IMR-90 (cell line): ENCODE results near the gene NLGN1. TPM values are rescaled to one million over a fixed set of nuclear protein-coding genes. Genes with fewer than 3 reads are reported as not detected.

ENCODE experiments used
- ATAC-seq: fragments of 200-7000 bp; cut with Tn5 transposase; 2 replicates; pipeline ENCODE4 v1.9.1; 2020; ENCODE audit warnings: low read depth, mild to moderate bottlenecking, moderate library complexity
- BruUV-seq: library from RNA; stranded (reverse); fragments of 400-500 nt; replicated peaks from 2 replicates; lab custom pipeline; 2021; lab: Mats Ljungman, UMichigan
- CTCF ChIA-PET: fragments of 300-600 bp; formaldehyde crosslinking; extraction: SDS; loops from one replicate; lab custom pipeline; 2021; ENCODE audit warnings: antibody characterized with exemption; lab: Yijun Ruan, JAX
- POLR2A ChIA-PET: fragments of 300-600 bp; sonication (Branson Sonifier 250); formaldehyde crosslinking; loops from one replicate; lab custom pipeline; 2022; ENCODE audit warnings: antibody characterized with exemption; ENCODE audit not compliant: unreplicated experiment; lab: Charles Lee
- DNase-seq: peaks from one replicate; pipeline ENCODE4 v3.0.0; 2013
- H2AFZ ChIP-seq: replicated peaks from 2 replicates; pipeline ENCODE3; 2013; ENCODE audit warnings: low read length, mild to moderate bottlenecking; ENCODE audit not compliant: poor library complexity
- H2AK5ac ChIP-seq: 2 replicates; pipeline ENCODE4 v1.6.1; 2013; ENCODE audit warnings: low read depth, low read length, inconsistent platforms
- H2AK9ac ChIP-seq: replicated peaks from 2 replicates; pipeline ENCODE3; 2013; ENCODE audit warnings: mild to moderate bottlenecking, low read depth, low read length, moderate library complexity; ENCODE audit not compliant: poor library complexity
- H2BK120ac ChIP-seq: 2 replicates; pipeline ENCODE4 v1.6.1; 2013; ENCODE audit warnings: low read depth, low read length, inconsistent platforms
- H2BK15ac ChIP-seq: 3 replicates; pipeline ENCODE4 v1.6.1; 2013; ENCODE audit warnings: low read depth, low read length, inconsistent platforms
- H2BK20ac ChIP-seq: 2 replicates; pipeline ENCODE4 v1.6.1; 2013; ENCODE audit warnings: low read depth, mild to moderate bottlenecking, inconsistent platforms, low read length, moderate library complexity
- H2BK5ac ChIP-seq: 2 replicates; pipeline ENCODE4 v1.6.1; 2013; ENCODE audit warnings: mild to moderate bottlenecking, low read depth, low read length, inconsistent platforms; ENCODE audit not compliant: poor library complexity, severe bottlenecking
- H3K14ac ChIP-seq: replicated peaks from 2 replicates; pipeline ENCODE4 v1.6.1; 2013; ENCODE audit warnings: low read depth, low read length, inconsistent platforms
- H3K18ac ChIP-seq: 2 replicates; pipeline ENCODE4 v1.6.1; 2013; ENCODE audit warnings: low read depth, low read length, control low read depth
- H3K23ac ChIP-seq: 2 replicates; pipeline ENCODE4 v1.6.1; 2013; ENCODE audit warnings: low read depth, low read length, inconsistent platforms
- H3K27ac ChIP-seq: 2 replicates; pipeline ENCODE4 v1.5.1; 2013; ENCODE audit warnings: mild to moderate bottlenecking, control low read depth, low read length; ENCODE audit not compliant: insufficient read depth
- H3K27me3 ChIP-seq: 2 replicates; pipeline ENCODE4 v1.6.1; 2013; ENCODE audit warnings: low read length; ENCODE audit not compliant: control insufficient read depth, insufficient read depth
- H3K36me3 ChIP-seq: 2 replicates; pipeline ENCODE4 v1.6.1; 2013; ENCODE audit warnings: low read length, mixed read lengths; ENCODE audit not compliant: control insufficient read depth, insufficient read depth
- H3K4ac ChIP-seq: 2 replicates; pipeline ENCODE4 v1.6.1; 2013; ENCODE audit warnings: low read depth, low read length, inconsistent platforms
- H3K4me1 ChIP-seq: 2 replicates; pipeline ENCODE4 v1.6.1; 2013; ENCODE audit warnings: low read length, mixed read lengths; ENCODE audit not compliant: control insufficient read depth, insufficient read depth
- H3K4me2 ChIP-seq: 2 replicates; pipeline ENCODE4 v1.6.1; 2013; ENCODE audit warnings: low read depth, mild to moderate bottlenecking, control low read depth, low read length, moderate library complexity
- H3K4me3 ChIP-seq: 2 replicates; pipeline ENCODE4 v1.5.1; 2013; ENCODE audit warnings: low read depth, mild to moderate bottlenecking, control low read depth, low read length, moderate library complexity; ENCODE audit not compliant: insufficient read depth
- H3K56ac ChIP-seq: 2 replicates; pipeline ENCODE4 v1.6.1; 2013; ENCODE audit warnings: low read length, inconsistent platforms; ENCODE audit not compliant: insufficient read depth; ENCODE audit errors: extremely low read depth
- H3K79me1 ChIP-seq, 2 experiments: 2 replicates each; pipeline ENCODE4 v1.6.1; 2013; ENCODE audit warnings: low read length in 2 of 2, inconsistent platforms in 1 of 2, low read depth in 1 of 2
- H3K9ac ChIP-seq: 2 replicates; pipeline ENCODE4 v1.6.1; 2013; ENCODE audit warnings: low read depth, low read length, control low read depth
- H3K9me1 ChIP-seq: 2 replicates; pipeline ENCODE4 v1.6.1; 2013; ENCODE audit warnings: low read length, inconsistent platforms; ENCODE audit not compliant: insufficient read depth
- H3K9me3 ChIP-seq: 2 replicates; pipeline ENCODE4 v1.6.1; 2013; ENCODE audit warnings: low read length; ENCODE audit not compliant: control insufficient read depth, insufficient read depth
- H4K20me1 ChIP-seq: 2 replicates; pipeline ENCODE4 v1.6.1; 2013; ENCODE audit warnings: low read length, inconsistent platforms; ENCODE audit not compliant: insufficient read depth
- H4K5ac ChIP-seq: 2 replicates; pipeline ENCODE4 v1.6.1; 2013; ENCODE audit warnings: mild to moderate bottlenecking, low read depth, low read length, control low read depth
- H4K8ac ChIP-seq, 2 experiments: 2 replicates each; pipeline ENCODE4 v1.6.1; 2013; ENCODE audit warnings: low read depth in 2 of 2, low read length in 2 of 2, control low read depth in 1 of 2, inconsistent platforms in 1 of 2
- H4K91ac ChIP-seq: 2 replicates; pipeline ENCODE4 v1.6.1; 2013; ENCODE audit warnings: low read depth, low read length, inconsistent platforms; ENCODE audit not compliant: insufficient read depth
- BHLHE40 ChIP-seq: fragments of 150-350 bp; IDR thresholded peaks from 2 replicates; pipeline ENCODE4 v1.6.1; 2016; ENCODE audit warnings: mild to moderate bottlenecking, low read depth, low read length
- CEBPB ChIP-seq: IDR thresholded peaks from 2 replicates; pipeline ENCODE4 v1.6.1; 2012; ENCODE audit warnings: low read depth, low read length, improper control_type of control experiment
- CHD1 ChIP-seq: IDR thresholded peaks from 2 replicates; pipeline ENCODE4 v1.6.1; 2012; ENCODE audit warnings: low read depth, low read length, improper control_type of control experiment
- ELK1 ChIP-seq: fragments of 150-350 bp; IDR thresholded peaks from 2 replicates; pipeline ENCODE4 v1.6.1; 2016; ENCODE audit warnings: low read depth, mild to moderate bottlenecking, low read length, moderate library complexity, borderline replicate concordance
- FOS ChIP-seq: fragments of 150-350 bp; IDR thresholded peaks from 2 replicates; pipeline ENCODE4 v1.6.1; 2016; ENCODE audit warnings: low read depth, low read length
- MAFK ChIP-seq: IDR thresholded peaks from 2 replicates; pipeline ENCODE4 v1.6.1; 2012; ENCODE audit warnings: low read depth, low read length, improper control_type of control experiment
- MAZ ChIP-seq: IDR thresholded peaks from 2 replicates; pipeline ENCODE4 v1.6.1; 2012; ENCODE audit warnings: low read depth, mild to moderate bottlenecking, low read length, improper control_type of control experiment, moderate library complexity, borderline replicate concordance
- MXI1 ChIP-seq: IDR thresholded peaks from 2 replicates; pipeline ENCODE4 v1.6.1; 2012; ENCODE audit warnings: low read depth, mild to moderate bottlenecking, low read length, moderate library complexity, borderline replicate concordance
- NFE2L2 ChIP-seq: fragments of 150-350 bp; IDR thresholded peaks from 2 replicates; pipeline ENCODE4 v1.6.1; 2016; ENCODE audit warnings: low read depth, mild to moderate bottlenecking, low read length
- POLR2A ChIP-seq: IDR thresholded peaks from 2 replicates; pipeline ENCODE4 v1.6.1; 2012; ENCODE audit warnings: mild to moderate bottlenecking, low read depth, low read length
- RAD21 ChIP-seq: IDR thresholded peaks from 2 replicates; pipeline ENCODE4 v1.6.1; 2012; ENCODE audit warnings: low read length, improper control_type of control experiment
- RCOR1 ChIP-seq: IDR thresholded peaks from 2 replicates; pipeline ENCODE4 v1.6.1; 2012; ENCODE audit warnings: mild to moderate bottlenecking, low read length, improper control_type of control experiment; ENCODE audit not compliant: insufficient replicate concordance
- RFX5 ChIP-seq: IDR thresholded peaks from 2 replicates; pipeline ENCODE4 v1.8.0; 2012; ENCODE audit warnings: low read depth, mild to moderate bottlenecking, low read length, moderate library complexity
- SMC3 ChIP-seq: fragments of 150-350 bp; IDR thresholded peaks from 2 replicates; pipeline ENCODE4 v1.6.1; 2016; ENCODE audit warnings: low read depth, mild to moderate bottlenecking, antibody characterized with exemption, low read length, moderate library complexity
- WGBS, 2 experiments: methylation state at CpG; one replicate each; pipeline versions ENCODE4 v1.1.5 to v1.1.7; 2013; ENCODE audit warnings: missing lambda C conversion rate in 2 of 2; ENCODE audit not compliant: insufficient read length in 1 of 2; ENCODE audit errors: extremely low coverage in 2 of 2; 5-methylcytosine and 5-hydroxymethylcytosine counted together
- dilution Hi-C: fragments of 300-500 bp; cut with HindIII; formaldehyde crosslinking; loops from one replicate; pipeline ENCODE4 v1.14.3; 2018; ENCODE audit warnings: low sequenced_read_pairs; ENCODE audit not compliant: unreplicated experiment
- in situ Hi-C: fragments of 300-500 bp; cut with MboI; formaldehyde crosslinking; loops from 3 replicates; pipeline ENCODE4 v1.14.3; 2019; ENCODE audit warnings: low sequenced_read_pairs, inconsistent platforms, mixed read lengths
- intact Hi-C: fragments of 100-400 bp; cut with micrococcal nuclease; formaldehyde crosslinking; loops from 2 replicates; pipeline ENCODE4 v1.10.0; 2022
- polyA plus RNA-seq, 3 experiments: library from polyadenylated mRNA; depleted of rRNA; stranded (reverse); fragments of >200 nt; gene quantifications; 2 replicates each; pipeline ENCODE4 v1.2.3, GENCODE V29; 2012; ENCODE audit warnings: low replicate concordance in 1 of 3
- total RNA-seq: library from RNA; depleted of rRNA; stranded (reverse); fragments of >200 nt; gene quantifications from 2 replicates; pipeline ENCODE4 v1.2.3, GENCODE V29; 2012
- TF ChIP-seq, protein P1 (sequence below): conservative IDR thresholded peaks from 2 replicates; pipeline ENCODE4 v1.5.1; 2012; ENCODE audit warnings: mild to moderate bottlenecking, low read depth, low read length, improper control_type of control experiment

Gene NLGN1
- total and polyA plus RNA-seq, 2 of the 4 experiments (the other 2 are of a cell fraction): 1.8 to 12.5 TPM

GRCh38 chr3:173531602-173532001, 134.1 kb downstream of the NLGN1 start:
- dilution Hi-C loops: no loop called here
- Histone ChIP-seq H3K9ac (no peak overlapping the region), H3K9me1 (no peaks in the 10 kb centered on the region), H3K4me2 (no peak overlapping the region), H3K18ac (no peak overlapping the region), H3K36me3 (no peaks in the 10 kb centered on the region), H3K23ac (no peak overlapping the region), H2AK9ac (no peak overlapping the region), H3K4me1 (no peaks in the 10 kb centered on the region), H4K91ac (no peak overlapping the region), H4K8ac (no peak overlapping the region), H4K5ac (no peak overlapping the region), H3K56ac (no peak overlapping the region), H3K27me3 (no peaks in the 10 kb centered on the region), H2AFZ (no peak overlapping the region), H3K14ac (no peak overlapping the region), H3K9me3 (no peaks in the 10 kb centered on the region), H2BK120ac (no peak overlapping the region), H3K4ac (no peak overlapping the region), H4K20me1 (no peaks in the 10 kb centered on the region), H2BK15ac (no peak overlapping the region), H3K4me3 (no peak overlapping the region), H2BK20ac (no peak overlapping the region), H3K79me1 (no peaks in the 10 kb centered on the region), H2BK5ac (no peak overlapping the region), H3K27ac (no peak overlapping the region), H2AK5ac (no peak overlapping the region)
- no peak for ATAC-seq
- BruUV-seq: no TSS peak
- intact Hi-C loops: no loop called here
- DNase-seq: no peak
- no CpG with 5 or more reads among the region's 1 CpG for WGBS, 2 experiments
- ChIA-PET CTCF (interaction anchor here (0.7 to 1.0 kb wide), 3 partner anchors 10 to 282 kb away, joined by 3 read pairs; no protein-coding TSS in a partner anchor), POLR2A (no interaction called here)
- no peak for TF ChIP-seq MAZ
- TF ChIP-seq BHLHE40: no peak
- no peak for TF ChIP-seq ELK1
- no peak for TF ChIP-seq RAD21
- TF ChIP-seq MXI1: no peak
- TF ChIP-seq, protein P1, sequence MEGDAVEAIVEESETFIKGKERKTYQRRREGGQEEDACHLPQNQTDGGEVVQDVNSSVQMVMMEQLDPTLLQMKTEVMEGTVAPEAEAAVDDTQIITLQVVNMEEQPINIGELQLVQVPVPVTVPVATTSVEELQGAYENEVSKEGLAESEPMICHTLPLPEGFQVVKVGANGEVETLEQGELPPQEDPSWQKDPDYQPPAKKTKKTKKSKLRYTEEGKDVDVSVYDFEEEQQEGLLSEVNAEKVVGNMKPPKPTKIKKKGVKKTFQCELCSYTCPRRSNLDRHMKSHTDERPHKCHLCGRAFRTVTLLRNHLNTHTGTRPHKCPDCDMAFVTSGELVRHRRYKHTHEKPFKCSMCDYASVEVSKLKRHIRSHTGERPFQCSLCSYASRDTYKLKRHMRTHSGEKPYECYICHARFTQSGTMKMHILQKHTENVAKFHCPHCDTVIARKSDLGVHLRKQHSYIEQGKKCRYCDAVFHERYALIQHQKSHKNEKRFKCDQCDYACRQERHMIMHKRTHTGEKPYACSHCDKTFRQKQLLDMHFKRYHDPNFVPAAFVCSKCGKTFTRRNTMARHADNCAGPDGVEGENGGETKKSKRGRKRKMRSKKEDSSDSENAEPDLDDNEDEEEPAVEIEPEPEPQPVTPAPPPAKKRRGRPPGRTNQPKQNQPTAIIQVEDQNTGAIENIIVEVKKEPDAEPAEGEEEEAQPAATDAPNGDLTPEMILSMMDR: no peak
- no peak for TF ChIP-seq FOS
- TF ChIP-seq NFE2L2: no peak
- no peak for TF ChIP-seq RCOR1
- TF ChIP-seq SMC3: no peak
- TF ChIP-seq POLR2A: no peak
- no peak for TF ChIP-seq CHD1
- TF ChIP-seq MAFK: no peak
- no peak for TF ChIP-seq CEBPB
- no peak for TF ChIP-seq RFX5
- in situ Hi-C loops: no loop called here
